Pons (tissue), 1 donor: ENCODE measurements around the gene ARMC7.
A peak's percentile ranks its signal among the peaks of the same experiment; 100 is the strongest.
"Not testable (repeated sequence)": the region's sequence is repeated elsewhere in the genome, so short reads cannot be mapped to it uniquely, and the experiment has no call there.

Experiments used
- DNase-seq: peaks from one replicate; pipeline ENCODE4 v3.0.0-alpha.2; 2016; ENCODE audit warnings: low spot score

ARMC7 gene

GRCh38 chr17:75102385-75102821 lies 7.4 kb upstream of the ARMC7 start:
- no peak for DNase-seq

GRCh38 chr17:75103601-75104554 lies 5.9 kb upstream of the ARMC7 start:
- DNase-seq = no peak

GRCh38 chr17:75105126-75106080 lies 4.4 kb upstream of the ARMC7 start:
- DNase-seq = no peak

DNA sequence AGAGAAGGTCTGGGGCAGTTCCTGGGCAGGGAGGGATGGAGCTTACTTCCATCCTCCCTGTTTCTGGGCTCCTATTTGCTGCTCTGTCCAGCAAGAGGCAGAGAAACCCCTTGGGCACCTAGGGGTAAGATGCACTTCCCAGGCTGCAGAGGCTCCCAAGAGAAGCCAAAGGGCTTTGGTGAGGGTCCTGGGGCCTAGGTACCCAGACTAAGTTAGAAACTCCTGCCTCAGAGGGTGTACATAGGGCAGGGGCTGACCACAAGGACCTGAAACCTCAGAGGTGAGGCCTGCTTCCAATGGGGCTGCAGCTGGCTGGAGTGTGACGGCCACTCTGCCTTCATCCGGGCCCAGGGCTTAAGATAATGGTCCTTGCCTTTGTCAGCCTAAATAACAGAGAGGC lies 1.6 kb upstream of the ARMC7 start:
- DNase-seq = no peak

- no peak for DNase-seq
Measured at GRCh38 chr17:75109046-75109406, 743 bp upstream of the ARMC7 start.

DNA sequence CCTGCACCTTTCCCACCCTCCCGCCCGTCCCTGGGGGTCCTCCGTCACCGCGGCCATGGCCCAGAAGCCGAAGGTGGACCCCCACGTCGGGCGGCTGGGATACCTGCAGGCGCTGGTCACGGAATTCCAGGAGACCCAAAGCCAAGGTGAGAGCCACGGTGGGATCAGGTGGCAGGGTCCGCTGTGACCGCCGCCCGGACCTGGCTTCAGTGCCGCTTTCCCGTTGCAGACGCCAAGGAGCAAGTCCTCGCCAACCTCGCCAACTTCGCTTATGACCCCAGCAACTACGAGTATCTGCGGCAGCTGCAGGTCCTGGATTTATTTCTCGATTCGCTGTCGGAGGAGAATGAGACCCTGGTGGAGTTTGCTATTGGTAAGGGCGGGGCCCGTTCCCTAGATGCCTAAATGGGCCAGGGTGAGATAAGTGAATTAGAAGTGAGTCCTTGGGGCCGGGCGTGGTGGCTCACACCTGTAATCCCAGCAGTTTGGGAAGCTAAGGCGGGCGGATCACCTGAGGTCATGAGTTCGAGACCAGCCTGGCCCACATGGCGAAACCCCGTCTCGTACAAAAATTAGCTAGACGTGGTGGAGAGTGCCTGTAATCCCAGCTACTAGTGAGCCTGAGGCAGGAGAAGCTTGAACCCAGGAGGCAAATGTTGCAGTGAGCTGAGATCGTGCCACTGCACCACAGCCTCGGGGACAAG lies 617 bp downstream of the ARMC7 start:
- no peak for DNase-seq

- no peak for DNase-seq
Measured at GRCh38 chr17:75111777-75112335, 2.1 kb downstream of the ARMC7 start.

- peak; percentile 89 for DNase-seq
Measured at GRCh38 chr17:75113798-75114551, 4.2 kb downstream of the ARMC7 start.

DNA sequence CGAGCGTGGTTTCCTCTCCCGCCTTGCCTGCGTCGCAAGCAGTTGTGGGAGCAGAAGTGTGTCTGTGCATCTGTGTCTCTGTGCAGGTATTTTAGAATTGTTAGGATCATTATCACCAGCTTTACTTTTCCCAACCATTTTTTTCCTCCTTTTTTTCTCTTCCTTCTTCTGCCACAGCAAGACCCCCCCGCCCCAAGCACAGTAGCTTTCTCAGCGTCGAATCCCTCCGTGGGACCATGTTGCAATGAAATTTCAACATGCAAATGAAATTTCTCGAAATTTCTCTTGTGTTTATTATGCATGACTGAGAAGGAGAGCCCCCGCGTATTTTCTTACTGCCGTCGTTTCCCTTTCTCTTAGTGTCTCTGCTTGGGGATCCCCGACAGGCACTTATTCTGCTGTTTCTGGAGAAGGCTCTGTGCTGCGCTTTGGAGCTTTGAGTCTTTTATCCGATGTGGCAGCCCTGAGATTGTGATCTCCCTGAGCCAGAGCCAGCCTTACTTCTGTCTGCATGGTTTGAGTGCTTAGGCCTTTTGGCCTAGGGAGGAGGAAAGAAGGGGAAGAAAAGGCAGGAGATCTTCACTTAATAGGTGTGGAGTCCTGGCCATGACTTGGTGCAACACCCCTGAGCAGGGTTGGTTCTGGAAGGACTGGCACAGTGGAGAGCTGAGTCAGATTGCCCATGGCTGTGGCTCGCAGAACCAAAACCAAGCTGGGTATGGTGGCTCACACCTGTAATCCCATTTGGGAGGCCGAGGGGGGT lies 5.0 kb downstream of the ARMC7 start:
- no peak for DNase-seq

DNA sequence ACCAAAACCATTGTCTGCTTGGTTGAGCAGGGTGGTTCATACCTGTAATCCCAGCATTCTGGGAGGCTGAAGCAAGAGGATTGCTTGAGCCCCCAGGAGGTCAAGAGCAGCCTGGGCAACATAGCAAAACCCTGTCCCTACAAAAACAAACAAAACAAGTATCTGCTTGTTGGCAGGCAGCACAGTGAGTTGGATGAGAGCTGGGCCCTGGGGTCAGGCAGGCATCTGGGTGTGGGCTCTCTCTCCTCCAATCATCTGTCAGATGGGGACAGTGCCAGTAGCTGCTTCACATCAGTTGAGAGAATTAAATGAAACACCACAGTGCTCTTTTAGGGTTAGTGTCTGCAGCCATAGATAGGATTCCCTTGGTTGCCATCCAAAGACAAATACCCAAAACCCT lies 5.8 kb downstream of the ARMC7 start:
- no peak for DNase-seq

GRCh38 chr17:75116737-75117136 lies 7.0 kb downstream of the ARMC7 start:
- no peak for DNase-seq

- no peak for DNase-seq
Measured at GRCh38 chr17:75118307-75118706, 8.5 kb downstream of the ARMC7 start.

- no peak for DNase-seq
Measured at GRCh38 chr17:75124041-75124818, 14.5 kb downstream of the ARMC7 start.

GRCh38 chr17:75124819-75125162 lies 15.0 kb downstream of the ARMC7 start:
- no peak for DNase-seq

GRCh38 chr17:75125984-75126383 lies 16.2 kb downstream of the ARMC7 start:
- no peak for DNase-seq

DNA sequence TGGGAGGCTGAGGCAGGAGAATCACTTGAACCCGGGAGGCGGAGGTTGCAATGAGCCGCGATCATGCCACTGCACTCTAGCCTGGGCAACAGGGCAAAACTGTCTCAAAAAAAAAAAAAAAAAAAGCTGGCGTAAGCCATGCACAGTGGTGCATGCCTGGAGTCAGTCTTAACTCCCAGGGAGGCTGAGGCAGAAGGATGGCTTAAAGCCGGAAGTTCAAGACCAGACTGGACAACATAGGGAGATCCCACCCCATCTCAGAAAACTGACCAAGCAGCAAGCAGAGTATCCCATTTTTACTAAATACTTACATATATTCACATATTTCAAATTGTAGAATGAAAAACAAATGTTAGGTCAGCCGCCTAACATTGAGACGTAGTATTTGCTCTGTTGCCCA lies 17.2 kb downstream of the ARMC7 start:
- DNase-seq = no peak

DNA sequence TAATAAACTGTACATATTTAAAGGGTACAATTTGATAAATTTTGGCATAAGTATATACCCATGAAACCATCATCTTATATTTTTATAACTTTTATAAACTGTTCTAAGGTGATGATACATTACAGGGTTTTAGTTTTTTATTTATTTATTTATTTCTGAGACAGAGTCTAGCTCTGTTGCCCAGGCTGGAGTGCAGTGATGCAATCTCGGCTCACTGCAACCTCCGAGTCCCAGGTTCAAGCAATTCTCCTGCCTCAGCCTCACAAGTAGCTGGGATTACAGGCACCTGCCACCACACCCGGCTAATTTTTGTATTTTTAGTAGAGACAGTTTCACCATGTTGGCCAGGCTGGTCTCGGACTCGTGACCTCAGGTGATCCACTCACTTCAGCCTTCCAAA lies 18.2 kb downstream of the ARMC7 start:
- not testable (repeated sequence) for DNase-seq

GRCh38 chr17:75128694-75129505 lies 19.1 kb downstream of the ARMC7 start:
- no peak for DNase-seq

- no peak for DNase-seq
Measured at GRCh38 chr17:75129576-75129975, 19.8 kb downstream of the ARMC7 start.
